Left lung (tissue), 10 donors: Measurements from ENCODE around the gene ENOX2. TPM values are rescaled to one million over a fixed set of nuclear protein-coding genes. Genes with fewer than 3 reads are reported as not detected.

ENCODE experiments used
- ATAC-seq: fragments of 200-7000 bp; cut with Tn5 transposase; one replicate; pipeline ENCODE4 v1.9.1; 2020; ENCODE audit warnings: moderate library complexity
- DNase-seq, 4 donors: peaks; one replicate each; pipeline ENCODE4 v3.0.0-alpha.2; 2013 to 2020
- H3K27ac ChIP-seq, 2 donors: fragments of 200-600 bp; sonication (generic) in 1 of 2; one replicate each; pipeline versions ENCODE4 v1.5.0 to v1.8.0; 2020 to 2021
- H3K27me3 ChIP-seq, 2 donors: fragments of 200-600 bp; sonication (generic) in 1 of 2; one replicate each; pipeline versions ENCODE4 v1.5.0 to v1.8.0; 2020 to 2021
- H3K36me3 ChIP-seq, 2 donors: fragments of 200-600 bp; sonication (generic) in 1 of 2; one replicate each; pipeline versions ENCODE4 v1.5.0 to v1.8.0; 2020 to 2021
- H3K4me1 ChIP-seq, 2 donors: fragments of 200-600 bp; one replicate each; pipeline ENCODE4 v1.8.0; 2021
- H3K4me3 ChIP-seq, 2 donors: fragments of 200-600 bp; sonication (generic) in 1 of 2; one replicate each; pipeline versions ENCODE4 v1.5.0 to v1.8.0; 2020 to 2021; ENCODE audit warnings: mild to moderate bottlenecking in 1 of 2
- H3K9me3 ChIP-seq, 2 donors: fragments of 200-600 bp; sonication (generic) in 1 of 2; one replicate each; pipeline versions ENCODE4 v1.5.0 to v1.8.0; 2020 to 2021
- CTCF ChIP-seq, 2 donors: fragments of 200-600 bp; sonication (generic) in 1 of 2; IDR thresholded peaks; one replicate each; pipeline versions ENCODE4 v1.5.0 to v1.8.0; 2021; ENCODE audit warnings: antibody characterized with exemption in 2 of 2
- intact Hi-C, 2 donors: fragments of 100-400 bp; cut with DNase I; formaldehyde crosslinking; loops; one replicate each; pipeline versions ENCODE4 v1.11.2 to v1.14.2; 2022
- polyA plus RNA-seq, 6 donors: library from polyadenylated mRNA; unstranded; fragments of 120-200 nt; gene quantifications; one replicate each; pipeline ENCODE4 v1.2.1, GENCODE V29; 2013; ENCODE audit not compliant: insufficient read length in 6 of 6
- total RNA-seq, 2 donors: library from RNA; stranded (reverse); fragmentation: NEBNext Ultra II Directional; extraction: Animal tissue kit (Norgen Biotek cat#: 25700); gene quantifications; one replicate each; pipeline ENCODE4 v1.2.1, GENCODE V29; 2021
- donor health status: DM: no; HTN: yes; CAD: no.
- donor health status: DM: no; HTN: no; CAD: no.

The ENOX2 gene
- total and polyA plus RNA-seq, 8 donors = 2.0 to 13.4 (median 11.0) TPM

GRCh38 chrX:130691576-130691975 is 211.4 kb downstream of the ENOX2 start:
- no peak for TF ChIP-seq CTCF (IDR thresholded peaks at IDR 0.05)
- no peaks in the 10 kb centered on the region for H3K27me3 ChIP-seq
- intact Hi-C loops = no loop called here
- H3K4me3 ChIP-seq = no peak overlapping the region
- ATAC-seq = no peak
- no peak overlapping the region for H3K27ac ChIP-seq
- no peaks in the 10 kb centered on the region for H3K4me1 ChIP-seq
- no peaks in the 10 kb centered on the region for H3K36me3 ChIP-seq
- DNase-seq = no peak
- no peaks in the 10 kb centered on the region for H3K9me3 ChIP-seq

GRCh38 chrX:130688360-130688759 is 214.6 kb downstream of the ENOX2 start:
- Histone ChIP-seq H3K36me3 (no peaks in the 10 kb centered on the region), H3K9me3 (no peaks in the 10 kb centered on the region), H3K27ac (no peak overlapping the region), H3K4me1 (no peaks in the 10 kb centered on the region), H3K27me3 (no peaks in the 10 kb centered on the region), H3K4me3 (no peak overlapping the region)
- no peak for TF ChIP-seq CTCF (IDR thresholded peaks at IDR 0.05)
- ATAC-seq = no peak
- DNase-seq = no peak
- intact Hi-C loops = no loop called here

- no peak for ATAC-seq
- Histone ChIP-seq H3K27me3 (no peaks in the 10 kb centered on the region), H3K4me1 (no peaks in the 10 kb centered on the region), H3K36me3 (no peaks in the 10 kb centered on the region), H3K9me3 (no peaks in the 10 kb centered on the region), H3K4me3 (no peak overlapping the region), H3K27ac (no peak overlapping the region)
- no peak for DNase-seq
- intact Hi-C loops = no loop called here
- TF ChIP-seq CTCF (IDR thresholded peaks at IDR 0.05) = no peak
These were observed 220.0 kb downstream of the ENOX2 start for GRCh38 chrX:130682990-130683389.

DNA sequence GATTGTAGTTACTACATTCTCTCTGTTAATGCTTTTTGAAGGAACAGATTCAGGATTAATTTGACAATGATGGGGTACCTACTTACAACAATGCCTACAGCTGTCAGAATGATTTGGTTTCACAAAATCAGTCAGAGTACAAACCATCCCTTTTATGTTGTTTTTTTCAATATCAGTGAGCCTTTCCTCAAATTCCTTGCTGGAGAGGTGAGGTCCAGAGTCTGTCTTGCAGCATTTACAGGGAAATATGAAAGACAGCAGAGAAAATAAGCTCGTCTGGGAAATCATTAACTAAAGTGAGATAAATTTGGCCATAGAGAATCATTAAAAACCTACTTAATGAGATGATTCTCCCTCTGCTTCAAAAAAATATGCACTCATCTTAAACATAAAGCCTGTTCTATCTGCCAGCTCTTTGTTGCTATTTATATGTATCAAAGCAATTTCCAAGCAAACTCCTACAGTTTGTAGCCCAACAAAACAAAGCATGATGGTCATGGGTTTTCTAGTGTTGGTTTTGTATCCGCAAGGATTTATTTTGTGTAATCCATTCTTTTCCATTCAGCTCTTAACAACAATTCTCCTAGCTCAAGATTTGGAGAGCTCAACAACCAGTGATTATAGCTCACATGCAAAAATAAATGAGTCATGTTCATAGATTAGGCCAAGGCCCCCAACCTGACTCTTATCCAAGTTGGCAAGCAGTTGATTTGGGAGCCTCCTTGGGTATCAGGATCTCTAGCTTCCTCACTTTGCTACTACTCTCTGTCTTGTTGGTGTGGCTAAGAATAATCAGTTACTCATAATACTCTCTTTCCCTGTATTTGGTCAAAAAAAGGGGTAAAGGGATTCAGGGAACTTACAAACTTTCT is 222.6 kb downstream of the ENOX2 start:
- DNase-seq (no peak), ATAC-seq (no peak)
- intact Hi-C loops = no loop called here
- no peak overlapping the region for H3K4me3 ChIP-seq
- no peaks in the 10 kb centered on the region for H3K9me3 ChIP-seq
- H3K27ac ChIP-seq = no peak overlapping the region
- no peaks in the 10 kb centered on the region for H3K27me3 ChIP-seq
- no peaks in the 10 kb centered on the region for H3K36me3 ChIP-seq
- H3K4me1 ChIP-seq = no peaks in the 10 kb centered on the region
- TF ChIP-seq CTCF (IDR thresholded peaks at IDR 0.05) = no peak

DNA sequence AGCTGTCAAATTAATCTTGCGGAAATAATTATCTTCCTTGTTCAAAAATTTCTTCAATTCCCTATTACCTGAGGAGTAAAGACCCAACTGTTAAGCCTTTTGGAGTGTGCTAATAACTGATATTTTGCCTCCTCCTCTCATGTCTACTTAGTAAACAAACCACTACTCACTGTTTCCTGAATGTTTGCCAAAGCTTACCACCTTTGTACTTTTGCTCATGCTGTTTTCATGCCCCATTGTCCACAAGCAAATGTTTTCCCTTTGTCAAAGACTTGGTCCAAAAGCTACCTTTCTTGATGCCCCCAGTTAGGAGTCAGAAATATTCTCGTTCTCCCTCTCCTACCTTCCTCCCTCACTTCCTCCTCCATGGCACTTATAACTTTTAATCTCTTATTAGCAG is 226.1 kb downstream of the ENOX2 start:
- no peak overlapping the region for H3K27ac ChIP-seq
- H3K4me3 ChIP-seq = no peak overlapping the region
- no peak for TF ChIP-seq CTCF (IDR thresholded peaks at IDR 0.05)
- H3K27me3 ChIP-seq = no peaks in the 10 kb centered on the region
- H3K4me1 ChIP-seq = no peaks in the 10 kb centered on the region
- intact Hi-C loops = no loop called here
- no peak for DNase-seq
- ATAC-seq = no peak
- H3K36me3 ChIP-seq = no peaks in the 10 kb centered on the region
- H3K9me3 ChIP-seq = peaks cover 0 to 3% of the 10 kb centered on the region in 2 donors
